HepG2 (cell line): ENCODE data around the gene UPB1. TPM values are rescaled to one million over a fixed set of nuclear protein-coding genes. Genes with fewer than 3 reads are reported as not detected.
A peak's percentile ranks its signal among the peaks of the same experiment; 100 is the strongest.

Experiments
- CENPX ChIP-seq: sonication (generic); formaldehyde crosslinking; IDR thresholded peaks from 2 replicates; pipeline ENCODE4 v1.9.0; 2021; ENCODE audit warnings: mild to moderate bottlenecking, missing genetic modification reagents, moderate library complexity
- NFE2L1 ChIP-seq: sonication (generic); formaldehyde crosslinking; IDR thresholded peaks from 2 replicates; pipeline ENCODE4 v1.4.0; 2020; ENCODE audit warnings: missing genetic modification reagents, mild to moderate bottlenecking, borderline replicate concordance
- PHB2 ChIP-seq: fragments of 450-650 bp; IDR thresholded peaks from 2 replicates; pipeline ENCODE4 v1.6.1; 2018; ENCODE audit not compliant: partially characterized antibody
- PRMT3 ChIP-seq: sonication (generic); formaldehyde crosslinking; IDR thresholded peaks from 2 replicates; pipeline ENCODE4 v1.8.1; 2022; ENCODE audit warnings: low read depth, mild to moderate bottlenecking, moderate library complexity, missing genetic modification reagents, borderline replicate concordance
- ZBED4 ChIP-seq: sonication (generic); formaldehyde crosslinking; IDR thresholded peaks from 2 replicates; pipeline ENCODE4 v1.4.0; 2020; ENCODE audit warnings: missing genetic modification reagents, borderline replicate concordance
- ZC3H13 ChIP-seq: sonication (generic); formaldehyde crosslinking; IDR thresholded peaks from 2 replicates; pipeline ENCODE4 v1.8.1; 2023; ENCODE audit warnings: mild to moderate bottlenecking, missing genetic modification reagents, moderate library complexity
- ZNF20 ChIP-seq: sonication (generic); formaldehyde crosslinking; IDR thresholded peaks from 2 replicates; pipeline ENCODE4 v1.4.0; 2020; ENCODE audit warnings: mild to moderate bottlenecking, moderate library complexity, missing genetic modification reagents
- ZNF431 ChIP-seq: sonication (generic); formaldehyde crosslinking; IDR thresholded peaks from 2 replicates; pipeline ENCODE4 v1.9.0; 2022; ENCODE audit warnings: missing genetic modification reagents, low read depth, mild to moderate bottlenecking, borderline replicate concordance
- ZNF484 ChIP-seq: sonication (generic); formaldehyde crosslinking; IDR thresholded peaks from 2 replicates; pipeline ENCODE4 v1.5.1; 2020; ENCODE audit warnings: mild to moderate bottlenecking, low read depth, missing genetic modification reagents, borderline replicate concordance
- polyA plus RNA-seq, 8 experiments: library from polyadenylated mRNA; depleted of rRNA in 3 of 8; stranded (reverse) in 7 of 8; unstranded in 1 of 8; fragments of >200 nt; fragmentation: Illumina TruSeq in 4 of 8; extraction: Trizol in 4 of 8; gene quantifications; 2 replicates each; pipeline versions ENCODE4 v1.2.1 to v1.2.3, GENCODE V29; 2011 to 2016; ENCODE audit warnings: low read depth in 4 of 8, missing spikeins in 1 of 8, mixed read lengths in 1 of 8; ENCODE audit not compliant: insufficient read depth in 1 of 8
- total RNA-seq, 5 experiments: library from RNA; depleted of rRNA; stranded (reverse); fragments of >200 nt; fragmentation: Illumina TruSeq; extraction: Trizol; gene quantifications; 2 replicates each; pipeline ENCODE4 v1.2.3, GENCODE V29; 2016; ENCODE audit warnings: low read depth in 1 of 5
- TF ChIP-seq, protein P1 (sequence below): sonication (generic); formaldehyde crosslinking; IDR thresholded peaks from 2 replicates; pipeline ENCODE4 v1.5.0; 2020; ENCODE audit warnings: missing genetic modification reagents
- TF ChIP-seq, protein P2 (sequence below): sonication (generic); formaldehyde crosslinking; IDR thresholded peaks from 2 replicates; pipeline ENCODE4 v1.8.1; 2023; ENCODE audit warnings: mild to moderate bottlenecking, inconsistent platforms, moderate library complexity, missing genetic modification reagents, borderline replicate concordance
- TF ChIP-seq, protein P3 (sequence below): sonication (generic); formaldehyde crosslinking; IDR thresholded peaks from 2 replicates; pipeline ENCODE4 v1.9.0; 2022; ENCODE audit warnings: low read depth, missing genetic modification reagents
- TF ChIP-seq, protein P4 (sequence below): IDR thresholded peaks from 2 replicates; pipeline ENCODE4 v1.4.0; 2020; ENCODE audit warnings: mild to moderate bottlenecking, missing genetic modification reagents

Gene UPB1
- total and polyA plus RNA-seq, 2 of the 13 experiments (the other 11 are each of a cell fraction or from before 2014, with no cell fraction given): 0.38 to 1.2 TPM

DNA sequence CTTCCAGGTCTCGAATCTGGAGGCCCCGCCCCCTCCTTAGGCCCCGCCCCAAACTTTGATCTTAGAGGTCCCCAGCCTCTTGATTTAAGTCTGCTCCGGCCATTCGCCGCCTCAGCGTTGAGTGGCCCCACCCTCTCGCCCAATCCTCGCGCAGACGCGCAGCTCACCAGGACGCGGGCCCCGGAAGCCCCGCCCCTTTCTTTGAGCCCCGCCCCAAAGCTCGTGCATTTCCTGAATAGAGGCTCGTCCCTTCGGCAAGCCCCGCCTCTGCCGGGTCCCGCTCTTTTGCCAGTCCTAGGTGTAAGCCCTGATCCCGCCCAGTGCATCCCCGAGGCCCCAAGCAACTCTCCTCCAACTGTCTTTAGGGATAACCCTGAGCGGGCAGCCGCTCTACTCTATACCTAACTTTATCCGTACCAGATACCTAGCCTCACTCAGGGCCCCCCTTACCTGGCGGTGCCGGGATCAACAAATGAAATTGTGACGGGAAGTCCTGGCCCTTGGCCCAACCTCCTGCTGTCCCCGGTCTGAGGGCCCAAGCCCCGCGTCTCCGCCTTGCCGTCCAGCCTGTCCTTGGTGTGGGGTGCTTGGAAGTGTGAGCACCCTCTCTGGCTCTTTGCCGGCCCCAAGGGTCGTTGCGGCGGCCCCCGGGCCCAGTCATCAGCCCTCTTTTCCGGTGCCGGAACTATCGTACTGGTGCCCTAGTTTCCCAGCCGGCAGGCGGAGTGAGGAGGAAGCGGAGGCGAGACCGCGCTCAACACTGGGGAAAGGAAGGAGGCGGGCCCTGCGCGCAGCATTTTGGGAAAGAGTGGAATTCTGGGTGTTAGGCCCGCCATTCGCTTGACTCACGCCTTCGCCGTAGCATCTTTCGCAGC is 60.3 kb downstream of the UPB1 start, which contains the start of gene SNRPD3 (continued):
- TF ChIP-seq ZBED4 (peak; percentile 89), PHB2 (no peak), ZNF484 (CRISPR knock-in tag) (no peak), CENPX (CRISPR knock-in tag) (no peak), NFE2L1 (CRISPR knock-in tag) (no peak), ZC3H13 (CRISPR knock-in tag) (no peak), PRMT3 (CRISPR knock-in tag) (peak; percentile 36; the same call in 1 of the 2 replicates), ZNF20 (CRISPR knock-in tag) (no peak; the same call in 1 of the 2 replicates), ZNF431 (CRISPR knock-in tag) (peak; percentile 27; the same call in 1 of the 2 replicates)
- TF ChIP-seq, protein P1, sequence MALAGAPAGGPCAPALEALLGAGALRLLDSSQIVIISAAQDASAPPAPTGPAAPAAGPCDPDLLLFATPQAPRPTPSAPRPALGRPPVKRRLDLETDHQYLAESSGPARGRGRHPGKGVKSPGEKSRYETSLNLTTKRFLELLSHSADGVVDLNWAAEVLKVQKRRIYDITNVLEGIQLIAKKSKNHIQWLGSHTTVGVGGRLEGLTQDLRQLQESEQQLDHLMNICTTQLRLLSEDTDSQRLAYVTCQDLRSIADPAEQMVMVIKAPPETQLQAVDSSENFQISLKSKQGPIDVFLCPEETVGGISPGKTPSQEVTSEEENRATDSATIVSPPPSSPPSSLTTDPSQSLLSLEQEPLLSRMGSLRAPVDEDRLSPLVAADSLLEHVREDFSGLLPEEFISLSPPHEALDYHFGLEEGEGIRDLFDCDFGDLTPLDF (CRISPR knock-in tag): peak; percentile 91
- TF ChIP-seq, protein P2, sequence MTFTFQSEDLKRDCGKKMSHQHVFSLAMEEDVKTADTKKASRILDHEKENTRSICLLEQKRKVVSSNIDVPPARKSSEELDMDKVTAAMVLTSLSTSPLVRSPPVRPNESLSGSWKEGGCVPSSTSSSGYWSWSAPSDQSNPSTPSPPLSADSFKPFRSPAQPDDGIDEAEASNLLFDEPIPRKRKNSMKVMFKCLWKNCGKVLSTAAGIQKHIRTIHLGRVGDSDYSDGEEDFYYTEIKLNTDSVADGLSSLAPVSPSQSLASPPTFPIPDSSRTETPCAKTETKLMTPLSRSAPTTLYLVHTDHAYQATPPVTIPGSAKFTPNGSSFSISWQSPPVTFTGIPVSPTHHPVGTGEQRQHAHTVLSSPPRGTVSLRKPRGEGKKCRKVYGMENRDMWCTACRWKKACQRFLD: peak; percentile 70; the same call in 1 of the 2 replicates
- TF ChIP-seq, protein P3, sequence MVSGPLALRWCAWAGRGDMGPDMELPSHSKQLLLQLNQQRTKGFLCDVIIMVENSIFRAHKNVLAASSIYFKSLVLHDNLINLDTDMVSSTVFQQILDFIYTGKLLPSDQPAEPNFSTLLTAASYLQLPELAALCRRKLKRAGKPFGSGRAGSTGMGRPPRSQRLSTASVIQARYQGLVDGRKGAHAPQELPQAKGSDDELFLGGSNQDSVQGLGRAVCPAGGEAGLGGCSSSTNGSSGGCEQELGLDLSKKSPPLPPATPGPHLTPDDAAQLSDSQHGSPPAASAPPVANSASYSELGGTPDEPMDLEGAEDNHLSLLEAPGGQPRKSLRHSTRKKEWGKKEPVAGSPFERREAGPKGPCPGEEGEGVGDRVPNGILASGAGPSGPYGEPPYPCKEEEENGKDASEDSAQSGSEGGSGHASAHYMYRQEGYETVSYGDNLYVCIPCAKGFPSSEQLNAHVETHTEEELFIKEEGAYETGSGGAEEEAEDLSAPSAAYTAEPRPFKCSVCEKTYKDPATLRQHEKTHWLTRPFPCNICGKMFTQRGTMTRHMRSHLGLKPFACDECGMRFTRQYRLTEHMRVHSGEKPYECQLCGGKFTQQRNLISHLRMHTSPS: peak; percentile 67; the same call in 1 of the 2 replicates
- TF ChIP-seq, protein P4, sequence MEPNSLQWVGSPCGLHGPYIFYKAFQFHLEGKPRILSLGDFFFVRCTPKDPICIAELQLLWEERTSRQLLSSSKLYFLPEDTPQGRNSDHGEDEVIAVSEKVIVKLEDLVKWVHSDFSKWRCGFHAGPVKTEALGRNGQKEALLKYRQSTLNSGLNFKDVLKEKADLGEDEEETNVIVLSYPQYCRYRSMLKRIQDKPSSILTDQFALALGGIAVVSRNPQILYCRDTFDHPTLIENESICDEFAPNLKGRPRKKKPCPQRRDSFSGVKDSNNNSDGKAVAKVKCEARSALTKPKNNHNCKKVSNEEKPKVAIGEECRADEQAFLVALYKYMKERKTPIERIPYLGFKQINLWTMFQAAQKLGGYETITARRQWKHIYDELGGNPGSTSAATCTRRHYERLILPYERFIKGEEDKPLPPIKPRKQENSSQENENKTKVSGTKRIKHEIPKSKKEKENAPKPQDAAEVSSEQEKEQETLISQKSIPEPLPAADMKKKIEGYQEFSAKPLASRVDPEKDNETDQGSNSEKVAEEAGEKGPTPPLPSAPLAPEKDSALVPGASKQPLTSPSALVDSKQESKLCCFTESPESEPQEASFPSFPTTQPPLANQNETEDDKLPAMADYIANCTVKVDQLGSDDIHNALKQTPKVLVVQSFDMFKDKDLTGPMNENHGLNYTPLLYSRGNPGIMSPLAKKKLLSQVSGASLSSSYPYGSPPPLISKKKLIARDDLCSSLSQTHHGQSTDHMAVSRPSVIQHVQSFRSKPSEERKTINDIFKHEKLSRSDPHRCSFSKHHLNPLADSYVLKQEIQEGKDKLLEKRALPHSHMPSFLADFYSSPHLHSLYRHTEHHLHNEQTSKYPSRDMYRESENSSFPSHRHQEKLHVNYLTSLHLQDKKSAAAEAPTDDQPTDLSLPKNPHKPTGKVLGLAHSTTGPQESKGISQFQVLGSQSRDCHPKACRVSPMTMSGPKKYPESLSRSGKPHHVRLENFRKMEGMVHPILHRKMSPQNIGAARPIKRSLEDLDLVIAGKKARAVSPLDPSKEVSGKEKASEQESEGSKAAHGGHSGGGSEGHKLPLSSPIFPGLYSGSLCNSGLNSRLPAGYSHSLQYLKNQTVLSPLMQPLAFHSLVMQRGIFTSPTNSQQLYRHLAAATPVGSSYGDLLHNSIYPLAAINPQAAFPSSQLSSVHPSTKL: peak; percentile 61; the same call in 1 of the 2 replicates
